Measurements from ENCODE around the gene AGAP1.
"Not testable (repeated sequence)": the region's sequence is repeated elsewhere in the genome, so short reads cannot be mapped to it uniquely, and the experiment has no call there.

Gene AGAP1

GRCh38 chr2:236061497-236061896, 567.7 kb downstream of the AGAP1 start:
- no peak for DNase-seq

GRCh38 chr2:236061899-236062298, 568.1 kb downstream of the AGAP1 start:
- no peak for DNase-seq

DNA sequence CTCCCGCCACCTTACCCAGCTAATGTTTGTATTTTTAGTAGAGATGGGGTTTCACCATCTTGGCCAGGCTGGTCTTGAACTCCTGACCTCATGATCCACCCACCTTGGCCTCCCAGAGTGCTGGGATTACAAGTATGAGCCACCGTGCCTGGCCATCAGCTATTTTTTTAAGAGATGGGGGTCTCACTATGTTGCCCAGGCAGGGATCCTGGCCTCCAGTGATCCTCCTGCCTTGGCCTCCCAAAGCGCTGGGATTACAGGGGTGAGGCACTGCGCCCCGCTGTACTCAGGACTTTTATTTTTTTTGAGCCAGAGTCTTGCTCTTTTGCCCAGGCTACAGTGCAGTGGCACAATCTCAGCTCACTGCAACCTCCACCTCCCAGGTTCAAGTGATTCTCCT, 569.0 kb downstream of the AGAP1 start:
- not testable (repeated sequence) for DNase-seq

GRCh38 chr2:236063994-236064393, 570.2 kb downstream of the AGAP1 start:
- no peak for DNase-seq

DNA sequence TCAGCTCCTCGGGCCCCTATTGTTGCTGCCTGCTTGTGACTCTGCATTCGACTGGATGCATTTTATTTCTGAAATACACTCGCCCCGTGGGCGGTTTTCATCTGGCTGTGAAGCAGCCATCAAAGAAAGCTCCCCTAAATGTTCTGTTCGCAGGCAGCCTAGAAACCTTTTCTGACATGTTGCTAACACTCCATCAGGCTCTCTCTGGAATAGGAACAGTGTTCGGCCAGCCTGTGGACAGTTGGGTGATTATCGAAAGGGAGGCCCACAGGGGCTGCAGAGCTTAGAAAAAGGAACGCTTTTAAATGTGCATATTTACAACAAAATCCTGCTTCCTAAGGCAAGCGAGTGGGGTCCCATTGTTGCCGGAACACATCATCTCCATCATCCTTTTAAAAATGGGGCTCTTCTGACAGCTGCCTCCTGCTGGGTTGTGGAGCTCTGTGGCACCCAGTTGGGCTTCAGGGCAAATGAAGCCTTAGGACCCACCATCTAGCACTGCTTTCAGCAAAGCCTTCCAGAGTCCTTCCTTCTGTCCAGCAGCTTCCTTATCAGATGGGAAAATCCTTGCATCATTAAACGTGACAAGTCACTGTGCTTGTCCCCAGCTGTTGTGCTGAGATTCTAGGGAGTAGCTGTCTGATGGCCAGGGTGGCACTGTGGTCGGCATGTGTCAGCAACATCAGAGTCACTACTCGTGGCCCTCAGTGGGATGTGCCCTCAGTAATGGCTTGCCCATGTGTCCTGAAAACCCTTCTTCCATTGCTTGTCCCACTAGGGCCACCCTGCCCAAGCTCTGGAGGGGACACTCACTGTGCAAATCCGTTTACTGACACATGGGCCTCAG, 571.7 kb downstream of the AGAP1 start:
- DNase-seq = no peak

- DNase-seq = no peak
Observed at GRCh38 chr2:236070236-236070635, 576.4 kb downstream of the AGAP1 start.

- DNase-seq = no peak
Observed at GRCh38 chr2:236073246-236073645, 579.4 kb downstream of the AGAP1 start.

DNA sequence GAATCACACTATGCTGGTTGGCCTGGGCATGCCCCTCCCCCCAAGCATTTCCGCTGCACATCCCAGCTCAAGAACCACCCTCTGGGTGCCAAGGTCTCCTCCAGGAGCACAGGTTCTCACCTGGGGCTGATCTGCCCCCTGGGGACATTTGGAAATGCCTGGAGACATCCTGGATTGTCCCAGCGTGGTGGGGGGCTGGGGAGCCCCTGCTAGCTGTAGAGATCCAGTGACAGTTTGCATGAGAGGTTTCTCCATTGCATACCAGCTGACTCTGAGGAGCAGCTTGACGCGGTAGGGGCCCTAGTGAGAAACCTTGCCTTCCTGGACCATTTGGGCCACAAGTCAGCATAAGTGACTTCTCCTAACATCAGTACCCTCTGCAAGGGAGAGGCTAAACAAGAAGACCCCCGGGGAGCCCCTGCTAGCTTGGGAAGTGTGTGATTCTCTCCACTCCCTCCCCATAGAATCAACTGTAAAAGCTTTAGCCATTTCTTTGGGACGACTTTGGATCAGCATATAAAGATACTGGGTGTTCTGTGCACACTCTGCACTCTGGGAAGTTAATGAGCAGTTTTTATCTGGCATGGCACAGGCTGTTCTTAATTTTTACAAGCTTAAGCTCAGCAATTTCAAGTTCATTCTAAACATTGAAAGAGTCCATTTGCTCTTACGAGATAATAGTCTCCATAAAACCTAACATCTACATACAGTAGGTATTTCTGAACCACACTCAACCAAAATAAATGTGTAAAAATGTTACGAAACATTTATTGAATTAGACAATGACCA, 580.2 kb downstream of the AGAP1 start:
- DNase-seq = no peak

DNA sequence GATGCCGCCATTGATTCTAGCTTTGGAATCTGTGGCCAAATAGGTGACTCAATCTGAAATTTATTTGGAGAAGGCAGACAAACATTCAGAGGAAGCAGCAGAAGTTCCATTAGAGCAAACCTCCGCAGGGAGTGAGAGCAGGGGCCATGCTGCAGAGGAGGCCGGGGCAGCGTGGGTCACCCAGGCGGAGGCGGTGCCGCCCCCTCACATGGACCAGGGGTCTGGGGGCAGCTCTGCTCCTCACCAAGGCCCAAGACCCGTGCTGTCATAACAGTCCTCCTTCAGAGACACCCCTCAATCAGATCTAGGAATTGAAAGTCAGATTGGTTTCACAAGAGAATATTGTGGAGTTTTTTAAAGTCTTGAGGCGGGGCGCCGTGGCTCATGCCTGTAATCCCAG, 582.0 kb downstream of the AGAP1 start:
- DNase-seq = no peak

- no peak for DNase-seq
Observed at GRCh38 chr2:236078297-236079255, 584.7 kb downstream of the AGAP1 start.

DNA sequence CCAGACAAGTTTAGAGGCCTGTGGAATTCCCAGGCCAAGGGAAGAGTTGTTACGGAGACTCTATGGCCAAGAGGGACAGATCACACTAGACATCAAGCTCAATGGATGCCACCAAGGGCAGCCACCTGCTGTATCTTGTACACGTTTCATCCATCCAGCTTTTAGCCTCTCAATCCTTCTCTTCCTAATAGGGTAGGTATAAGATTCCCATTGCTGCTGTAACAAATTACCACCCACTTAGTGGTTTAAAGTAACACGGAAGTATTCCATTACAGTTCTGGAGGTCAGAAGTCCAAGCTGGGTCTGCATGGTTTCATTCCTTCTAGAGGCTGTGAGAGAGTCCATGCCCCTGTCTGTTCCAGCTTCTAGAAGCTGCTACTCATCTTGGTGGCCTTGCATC, 586.6 kb downstream of the AGAP1 start:
- no peak for DNase-seq

GRCh38 chr2:236081171-236081570, 587.3 kb downstream of the AGAP1 start:
- no peak for DNase-seq

- DNase-seq = no peak
Observed at GRCh38 chr2:236082061-236082460, 588.2 kb downstream of the AGAP1 start.

DNA sequence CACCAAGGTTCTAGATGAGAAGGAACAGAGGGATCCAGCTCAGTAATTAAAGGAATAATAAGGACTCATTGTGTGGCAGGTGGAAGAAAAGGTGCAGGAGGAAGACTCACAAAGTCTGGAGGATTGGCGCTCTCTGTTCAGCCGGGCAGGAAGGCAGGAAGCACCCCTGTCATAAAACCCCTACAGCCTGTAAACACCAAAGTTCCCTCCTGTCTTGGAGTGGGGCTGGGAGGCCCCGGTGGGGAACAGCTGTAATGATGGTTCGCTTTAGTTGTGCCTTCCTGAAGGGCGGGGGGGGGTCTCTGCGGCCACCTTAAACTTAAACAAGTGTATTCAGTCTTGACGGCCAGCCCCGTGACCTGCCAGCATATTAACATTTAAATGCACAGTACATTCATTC, 590.1 kb downstream of the AGAP1 start:
- DNase-seq = no peak

DNA sequence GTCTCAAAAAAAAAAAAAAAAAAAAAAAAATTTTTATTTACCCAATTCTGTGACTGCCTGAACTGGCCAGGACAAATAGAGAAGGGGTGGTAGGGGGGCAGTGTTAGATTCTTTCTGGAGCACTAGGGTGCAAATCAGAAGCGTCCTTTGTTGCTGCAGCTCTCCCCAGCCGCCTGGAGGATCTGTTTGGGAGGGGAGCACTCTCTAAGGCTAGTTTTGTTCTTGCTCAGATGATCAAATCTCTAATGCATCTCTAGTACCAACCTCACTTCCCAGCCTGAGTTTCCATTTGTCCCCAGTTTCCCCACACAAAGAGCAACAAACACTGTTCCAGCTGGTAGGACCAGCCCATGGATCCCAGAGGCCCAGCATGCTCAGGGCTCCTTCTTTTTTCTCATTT, 591.4 kb downstream of the AGAP1 start:
- DNase-seq = no peak

GRCh38 chr2:236085647-236086046, 591.8 kb downstream of the AGAP1 start:
- DNase-seq = no peak

- DNase-seq = no peak
Observed at GRCh38 chr2:236086403-236086970, 592.6 kb downstream of the AGAP1 start.

GRCh38 chr2:236086971-236087465, 593.2 kb downstream of the AGAP1 start:
- no peak for DNase-seq

DNA sequence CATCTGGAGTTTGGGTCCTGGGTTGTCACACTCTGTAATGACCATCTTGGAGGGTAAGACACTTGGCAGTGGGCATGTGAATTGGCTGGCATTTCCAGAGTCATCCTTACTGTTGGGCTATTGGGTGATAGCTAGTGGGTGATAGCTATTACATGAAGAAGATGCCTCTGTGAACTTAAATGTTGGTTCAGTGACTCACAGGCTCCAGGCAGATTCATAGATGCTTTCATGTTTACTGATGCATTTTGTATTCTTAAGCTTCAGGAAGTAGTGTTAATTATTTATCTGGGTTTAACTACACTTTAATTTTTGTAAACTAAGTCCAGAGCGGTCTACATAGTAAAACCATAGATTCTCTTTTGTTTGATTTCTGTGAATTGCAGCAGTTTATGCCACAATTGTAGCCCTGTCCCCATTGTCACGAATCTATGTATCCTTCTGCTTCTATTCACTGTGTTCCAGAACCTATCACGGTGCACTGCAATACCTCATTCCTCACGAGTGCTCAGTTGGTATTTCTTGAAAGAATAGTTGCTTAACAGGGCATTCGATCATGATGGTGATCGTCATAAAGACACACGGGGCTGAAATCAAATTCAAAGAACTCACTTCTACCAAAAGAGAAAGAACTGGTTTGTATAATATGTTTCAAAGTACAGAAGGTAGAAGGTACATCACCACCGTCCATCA, 594.7 kb downstream of the AGAP1 start:
- DNase-seq = no peak

- DNase-seq = no peak
Observed at GRCh38 chr2:236089271-236090026, 595.6 kb downstream of the AGAP1 start.

DNA sequence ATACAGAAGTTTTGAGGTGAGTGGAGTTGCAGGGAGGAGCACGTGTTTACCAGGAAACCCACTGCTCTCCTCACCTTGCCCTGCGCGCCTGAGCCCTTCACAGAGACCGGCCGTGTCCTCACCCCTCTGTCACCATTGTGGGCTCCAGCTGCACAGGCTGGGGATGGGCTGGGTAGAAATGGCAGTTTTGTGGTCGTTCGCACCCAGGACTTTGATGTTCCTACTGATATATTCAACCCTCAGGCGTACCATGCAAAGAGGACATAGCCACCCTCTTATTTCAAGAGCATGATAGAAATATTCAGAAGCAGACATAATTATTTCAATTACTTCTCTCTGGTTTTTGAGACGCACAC, 596.2 kb downstream of the AGAP1 start:
- no peak for DNase-seq
